Measurements from ENCODE around the gene RBKS.

Gene RBKS

GRCh38 chr2:27800856-27801255 lies 89.3 kb downstream of the RBKS start:
- no peak for DNase-seq (ENCODE audit: low read depth in 1 of 2, low spot score in 1 of 2)

- no peak for DNase-seq (ENCODE audit: low read depth in 1 of 2, low spot score in 1 of 2)
These were observed 90.6 kb downstream of the RBKS start for GRCh38 chr2:27799646-27800010.

GRCh38 chr2:27798948-27799645 lies 91.1 kb downstream of the RBKS start:
- no peak for DNase-seq (ENCODE audit: low read depth in 1 of 2, low spot score in 1 of 2)

- DNase-seq (ENCODE audit: low read depth in 1 of 2, low spot score in 1 of 2): no peak
These were observed 91.7 kb downstream of the RBKS start for GRCh38 chr2:27798486-27798885.

GRCh38 chr2:27797841-27798240 lies 92.3 kb downstream of the RBKS start:
- DNase-seq (ENCODE audit: low read depth in 1 of 2, low spot score in 1 of 2): no peak

- DNase-seq (ENCODE audit: low read depth in 1 of 2, low spot score in 1 of 2): no peak
These were observed 93.1 kb downstream of the RBKS start for GRCh38 chr2:27796791-27797765.

- no peak for DNase-seq (ENCODE audit: low read depth in 1 of 2, low spot score in 1 of 2)
These were observed 94.3 kb downstream of the RBKS start for GRCh38 chr2:27795868-27796277.

GRCh38 chr2:27795093-27795834 lies 94.9 kb downstream of the RBKS start:
- no peak for DNase-seq (ENCODE audit: low read depth in 1 of 2, low spot score in 1 of 2)

GRCh38 chr2:27792759-27793158 lies 97.4 kb downstream of the RBKS start:
- DNase-seq (ENCODE audit: low read depth in 1 of 2, low spot score in 1 of 2): no peak

GRCh38 chr2:27790796-27791195 lies 99.4 kb downstream of the RBKS start:
- no peak for DNase-seq (ENCODE audit: low read depth in 1 of 2, low spot score in 1 of 2)

GRCh38 chr2:27782701-27783100 lies 107.5 kb downstream of the RBKS start:
- DNase-seq (ENCODE audit: low read depth in 1 of 2, low spot score in 1 of 2): no peak

- no peak for DNase-seq (ENCODE audit: low read depth in 1 of 2, low spot score in 1 of 2)
These were observed 108.7 kb downstream of the RBKS start for GRCh38 chr2:27781496-27781895.

- DNase-seq (ENCODE audit: low read depth in 1 of 2, low spot score in 1 of 2): no peak
These were observed 110.7 kb downstream of the RBKS start for GRCh38 chr2:27779417-27780055.

- no peak for DNase-seq (ENCODE audit: low read depth in 1 of 2, low spot score in 1 of 2)
These were observed 113.5 kb downstream of the RBKS start for GRCh38 chr2:27776696-27777095.

- no peak for DNase-seq (ENCODE audit: low read depth in 1 of 2, low spot score in 1 of 2)
These were observed 114.1 kb downstream of the RBKS start for GRCh38 chr2:27776097-27776496.

- no peak for DNase-seq (ENCODE audit: low read depth in 1 of 2, low spot score in 1 of 2)
These were observed 116.2 kb downstream of the RBKS start for GRCh38 chr2:27773959-27774358.

- no peak for DNase-seq (ENCODE audit: low read depth in 1 of 2, low spot score in 1 of 2)
These were observed 117.4 kb downstream of the RBKS start for GRCh38 chr2:27772804-27773203.

- peak; percentile 77 to 88 for DNase-seq (ENCODE audit: low read depth in 1 of 2, low spot score in 1 of 2)
These were observed 118.4 kb downstream of the RBKS start, which contains the start of gene MRPL33 for GRCh38 chr2:27771548-27772335. MRPL33 (plus strand) TSS chr2:27771719; CDS start chr2:27771778, 59 bp downstream.

GRCh38 chr2:27771202-27771547 lies 119.0 kb downstream of the RBKS start:
- DNase-seq (ENCODE audit: low read depth in 1 of 2, low spot score in 1 of 2): no peak

GRCh38 chr2:27766287-27766661 lies 123.9 kb downstream of the RBKS start:
- DNase-seq (ENCODE audit: low read depth in 1 of 2, low spot score in 1 of 2): no peak

Data from stimulated activated CD4-positive, alpha-beta T cell treated with anti-CD3 and anti-CD28 coated beads, Interleukin-15, amount 100 ng/mL, for 1 hour (primary cell).